Epithelial cell of esophagus (primary cell): ENCODE measurements around the gene TUBB4A.

Experiments used
- DNase-seq: peaks from one replicate; pipeline ENCODE4 v3.0.0; 2010; ENCODE audit warnings: low read depth
- H3K4me3 ChIP-seq: 2 replicates; pipeline ENCODE4 v1.5.1; 2011; ENCODE audit warnings: mild to moderate bottlenecking, low read length, control low read depth
- CTCF ChIP-seq: IDR thresholded peaks from 2 replicates; pipeline ENCODE4 v1.5.1; 2011; ENCODE audit warnings: low read depth, mild to moderate bottlenecking, low read length, control low read depth, inconsistent platforms; ENCODE audit not compliant: insufficient read depth; ENCODE audit errors: missing control alignments

TUBB4A gene

GRCh38 chr19:6451583-6452222 lies 50.4 kb downstream of the TUBB4A start:
- no peak overlapping the region for H3K4me3 ChIP-seq
- TF ChIP-seq CTCF, result no peak

DNA sequence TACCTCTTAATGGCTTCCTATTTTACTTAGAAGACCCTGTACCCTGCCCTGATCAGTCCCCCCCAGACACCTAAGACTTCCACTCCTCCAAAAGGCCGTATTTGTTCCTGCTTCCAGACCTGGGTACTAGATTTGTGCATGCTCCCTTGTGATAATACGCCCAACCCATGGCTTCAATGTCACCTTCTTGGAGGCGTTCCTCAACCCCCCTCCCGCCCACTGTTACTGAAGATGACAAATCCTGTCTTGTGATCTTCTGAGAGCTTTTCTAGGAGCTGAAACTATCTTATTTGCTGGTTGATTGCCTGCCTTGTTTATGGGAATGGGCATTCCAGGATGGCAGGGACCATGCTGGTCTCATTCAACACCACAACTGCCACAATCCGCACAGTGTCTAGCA lies 51.9 kb downstream of the TUBB4A start:
- no peak overlapping the region for H3K4me3 ChIP-seq
- TF ChIP-seq CTCF, result no peak
- DNase-seq, result no peak

More at GRCh38 chr19:6451583-6452222, 50.4 kb downstream of the TUBB4A start:
- DNase-seq, result no peak

DNA sequence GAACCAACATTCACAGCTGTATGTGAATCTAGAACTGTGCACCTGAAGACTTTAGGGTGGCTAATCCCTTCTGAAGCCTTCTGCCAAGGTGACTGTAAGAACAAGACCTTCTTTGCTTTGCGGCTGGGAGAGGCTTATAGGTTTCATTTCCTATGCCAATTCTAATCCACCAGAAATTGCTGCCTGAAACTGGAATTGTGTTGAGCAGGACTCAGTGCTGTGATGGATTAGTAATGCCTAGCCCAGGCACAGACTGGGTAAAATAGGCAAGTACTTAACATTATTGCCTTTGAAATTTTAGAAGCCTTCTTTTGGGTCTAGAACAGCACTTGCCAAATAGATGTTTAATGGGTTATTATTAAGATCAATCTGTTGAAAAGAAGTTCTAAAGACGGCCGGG lies 54.1 kb downstream of the TUBB4A start:
- TF ChIP-seq CTCF, result no peak
- no peak overlapping the region for H3K4me3 ChIP-seq
- no peak for DNase-seq

GRCh38 chr19:6446452-6446851 lies 55.7 kb downstream of the TUBB4A start:
- no peak for DNase-seq
- TF ChIP-seq CTCF, result no peak
- H3K4me3 ChIP-seq, result no peak overlapping the region
